DMS 273 (cell line): ENCODE results near the gene NDUFS7.

Experiments used
- DNase-seq: peaks from one replicate; lab custom pipeline; 2025; ENCODE audit not compliant: unreplicated experiment; lab: John Stamatoyannopoulos, UW

Gene NDUFS7

DNA sequence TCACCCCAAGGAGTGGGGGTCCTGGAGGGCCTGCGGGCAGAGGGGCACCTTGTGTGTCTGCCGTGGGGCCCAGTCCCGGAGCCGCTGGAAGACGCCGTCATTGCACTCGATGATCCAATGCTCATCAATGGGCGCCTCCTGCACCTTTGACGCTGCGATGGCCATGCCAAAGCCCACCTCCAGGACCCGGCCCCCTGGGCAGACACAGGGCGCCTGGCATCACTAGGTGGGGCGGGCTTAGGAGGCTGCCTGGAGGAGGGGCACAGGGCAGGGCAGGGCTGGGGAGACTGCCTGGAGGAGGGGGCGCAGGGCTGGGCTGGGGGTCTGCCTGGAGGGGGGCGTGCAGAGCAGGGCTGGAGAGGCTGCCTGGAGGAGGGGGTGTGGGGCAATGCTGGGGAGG lies 16.0 kb downstream of the NDUFS7 start:
- no peak for DNase-seq

DNA sequence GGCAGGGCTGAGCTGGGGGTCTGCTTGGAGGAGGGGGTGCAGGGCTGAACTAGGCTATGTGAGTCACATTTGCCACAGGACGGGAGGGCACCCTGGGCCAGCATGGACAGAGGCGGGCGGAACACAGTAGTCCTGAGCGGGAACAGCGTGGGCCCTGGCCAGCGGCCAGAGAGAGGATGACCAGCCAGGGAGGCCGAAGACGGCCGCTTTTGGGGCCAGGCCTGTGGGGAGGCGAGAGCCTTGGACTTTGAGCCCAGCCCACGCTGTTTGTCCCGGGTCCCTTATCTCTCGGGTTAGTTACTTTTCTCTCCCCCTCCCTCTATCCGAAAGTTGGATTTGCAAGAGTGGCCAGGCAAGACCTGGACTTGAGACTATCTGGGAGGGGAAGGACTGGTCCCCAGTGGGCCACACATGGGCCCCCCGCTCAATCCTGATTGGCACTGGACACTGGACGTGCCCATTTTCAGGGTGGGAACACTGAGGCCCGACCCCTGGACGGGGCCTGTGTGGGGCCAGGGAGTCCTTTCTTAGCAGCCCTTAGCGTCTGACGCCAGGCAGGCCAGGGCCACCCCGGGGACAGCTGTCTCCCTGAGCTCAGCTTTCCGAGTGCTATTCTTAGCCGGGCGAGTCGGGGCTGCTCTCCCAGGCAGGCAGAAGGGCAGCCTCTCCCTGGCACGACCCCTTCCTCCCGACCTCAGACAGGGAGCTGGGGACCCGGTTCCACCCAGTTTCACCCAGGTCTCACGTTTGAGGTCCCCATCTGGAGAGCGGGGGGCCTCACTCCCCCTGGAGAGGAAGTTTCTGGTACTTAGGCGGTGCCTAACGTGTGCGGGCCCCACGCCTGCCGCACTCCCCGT lies 16.8 kb downstream of the NDUFS7 start:
- DNase-seq = peak; percentile 83

DNA sequence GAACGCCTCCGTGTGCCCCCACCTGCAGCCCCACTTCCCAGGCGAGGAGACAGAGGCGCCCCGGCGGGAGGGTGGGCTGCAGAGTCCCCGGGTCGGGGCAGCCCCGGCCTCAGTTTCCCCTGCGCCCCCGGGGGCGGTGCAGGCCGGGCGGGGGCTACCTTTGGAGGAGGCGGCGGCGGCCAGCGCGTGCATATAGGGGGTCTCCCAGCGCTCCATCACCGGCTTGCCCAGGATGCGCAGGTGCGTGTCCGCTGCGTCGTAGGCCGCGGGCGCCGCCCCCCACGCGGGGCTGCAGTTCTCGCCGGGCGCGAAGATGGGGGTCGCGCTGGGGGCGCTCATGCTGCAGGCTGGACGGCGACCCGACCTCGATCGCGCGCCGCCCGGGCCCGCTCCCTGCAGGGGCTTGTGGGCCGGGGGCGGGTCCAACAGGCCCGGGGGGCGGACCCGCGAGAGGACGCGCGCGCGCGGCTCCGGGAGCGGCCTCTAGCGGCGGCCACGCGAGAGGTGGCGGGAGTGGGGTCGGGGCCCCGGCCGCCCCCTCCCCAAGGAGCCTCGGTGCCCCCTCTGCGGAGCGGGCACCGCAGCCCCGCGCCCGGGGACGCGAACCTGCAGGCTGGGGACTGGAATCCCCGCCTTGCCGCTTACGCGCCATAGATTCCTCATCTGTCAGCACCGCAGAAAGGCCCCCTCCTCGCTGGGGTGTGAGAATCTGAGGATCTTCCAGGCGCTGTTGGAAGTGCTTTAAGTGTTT lies 17.6 kb downstream of the NDUFS7 start, which contains the start of gene GAMT:
Gene GAMT (minus strand): TSS at position 405 of the 751 bp plus-strand sequence. CDS start 66 bp downstream, at position 339.
- peak; percentile 77 for DNase-seq

DNA sequence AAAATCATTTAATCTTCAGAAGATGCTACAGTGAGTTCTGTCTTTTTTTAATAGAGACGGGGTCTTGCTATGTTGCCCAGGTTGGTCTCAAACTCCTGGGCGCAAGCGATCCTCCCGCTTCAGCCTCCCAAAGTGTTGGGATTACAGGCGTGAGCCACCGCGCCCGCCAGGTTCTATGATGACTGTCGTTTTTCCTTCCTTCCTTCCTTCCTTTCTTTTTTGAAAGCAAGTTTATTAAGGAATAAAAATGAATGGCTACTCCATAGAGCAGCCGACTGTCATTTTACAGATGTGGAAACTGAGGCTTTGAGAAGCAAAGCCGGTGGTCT lies 18.1 kb downstream of the NDUFS7 start:
- no peak for DNase-seq

DNA sequence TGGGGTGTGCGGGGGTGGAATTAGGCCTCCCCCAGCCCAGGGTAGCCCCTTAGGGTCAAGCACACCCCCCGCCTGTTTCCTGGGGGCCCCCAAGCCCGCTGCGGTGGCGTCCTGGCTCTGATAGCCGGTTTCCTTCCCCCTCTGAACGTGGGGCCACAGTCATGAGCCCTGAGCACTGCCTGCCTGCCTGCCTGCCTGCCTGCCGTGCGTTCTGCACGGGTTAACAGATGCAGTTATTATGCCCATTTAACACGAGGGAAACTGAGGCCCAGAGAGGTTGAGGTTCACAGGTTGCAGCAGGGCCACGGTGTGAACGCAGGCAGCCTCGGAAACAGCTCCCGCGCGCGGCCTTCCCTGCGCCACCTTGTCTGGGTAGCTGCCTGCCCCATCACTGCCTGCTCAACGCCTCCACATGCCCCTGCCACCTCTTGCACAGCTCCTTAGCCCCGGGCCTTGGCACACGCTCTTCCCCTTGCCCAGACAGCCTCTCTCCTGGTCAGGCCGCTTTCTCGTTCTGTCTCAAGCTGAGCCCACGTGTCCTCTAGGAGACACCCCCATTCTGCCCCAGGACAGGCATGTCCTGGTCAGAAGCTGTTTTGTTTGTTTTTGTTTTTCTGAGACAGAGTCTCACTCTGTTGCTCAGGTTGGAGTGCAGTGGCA lies 18.8 kb downstream of the NDUFS7 start:
- DNase-seq = no peak

DNA sequence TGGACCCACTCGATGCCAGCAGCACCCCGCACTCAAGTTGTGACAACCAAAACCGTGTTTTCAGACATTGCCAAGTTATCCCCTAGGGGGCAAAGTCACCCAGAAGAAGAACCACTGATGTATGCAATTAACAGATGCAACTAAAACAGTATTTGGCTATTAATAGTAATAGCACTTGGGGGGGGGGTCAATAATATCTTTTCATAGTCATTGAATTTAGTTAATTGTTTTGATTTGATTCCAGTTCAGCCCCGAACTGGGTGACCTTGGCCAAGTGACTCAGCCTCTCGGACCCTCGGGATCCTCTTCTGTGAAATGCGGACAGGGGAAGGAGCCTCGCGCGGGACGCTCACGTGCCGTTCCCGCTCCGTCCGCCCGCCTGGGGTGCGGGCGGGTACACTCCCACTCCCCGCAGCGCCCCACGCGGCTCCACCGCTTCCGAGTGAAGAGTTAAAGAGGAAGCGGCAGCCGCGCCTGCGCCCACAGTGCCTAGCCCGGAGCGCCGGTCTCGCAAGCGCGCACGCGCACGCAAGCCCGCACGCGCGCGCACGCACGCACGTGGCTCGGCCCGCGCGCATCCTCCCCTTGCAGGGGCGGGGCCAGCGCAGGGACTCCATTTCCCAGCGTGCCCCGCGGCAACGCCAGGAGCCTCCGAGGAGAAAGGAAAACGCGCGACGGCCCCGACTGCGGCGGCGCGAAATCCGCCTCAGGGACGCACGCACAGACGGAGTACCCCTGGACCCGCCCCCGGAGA lies 23.2 kb downstream of the NDUFS7 start:
- peak; percentile 100 for DNase-seq

DNA sequence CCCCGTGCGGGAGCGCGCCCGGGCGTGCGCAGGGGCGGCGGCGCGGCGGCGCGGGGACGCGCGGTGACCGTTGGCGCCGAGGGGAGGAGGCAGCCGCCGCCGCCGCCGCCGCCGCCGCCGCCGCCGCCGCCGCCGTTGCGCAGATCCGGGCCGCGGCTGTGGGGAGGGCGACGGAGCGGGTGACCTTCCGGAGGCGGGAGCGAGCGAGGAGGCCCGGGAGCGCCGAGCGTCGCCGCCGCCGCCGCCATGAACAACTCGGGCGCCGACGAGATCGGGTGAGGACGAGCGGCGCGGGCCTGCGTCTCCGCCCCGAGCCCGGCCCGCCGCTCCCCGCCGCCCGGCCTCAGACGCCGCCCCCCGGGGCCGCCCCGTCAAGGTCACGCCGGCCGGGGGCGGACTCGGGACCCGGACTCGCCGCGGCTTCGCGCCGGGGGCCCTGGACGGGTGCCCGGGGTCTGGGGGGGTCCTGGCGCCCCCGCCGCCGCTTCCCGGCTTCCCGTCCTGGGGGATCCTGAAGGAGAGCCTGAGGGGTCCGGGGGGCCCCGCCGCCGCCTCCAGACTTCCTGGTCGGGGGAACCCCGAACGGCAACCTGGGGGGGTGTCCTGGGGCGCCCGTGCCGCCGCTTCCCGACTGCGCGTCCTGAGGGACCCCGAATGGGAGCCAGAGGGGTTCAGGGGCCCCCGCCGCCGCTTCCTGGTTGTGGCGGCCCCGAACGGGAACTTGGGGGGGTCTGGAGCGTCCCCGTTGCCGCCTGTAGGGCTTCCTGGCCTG lies 24.0 kb downstream of the NDUFS7 start, which contains the start of gene DAZAP1:
Gene DAZAP1 (plus strand): TSS at position 59 of the 772 bp plus-strand sequence. CDS start 188 bp downstream, at position 247.
- DNase-seq = no peak

DNA sequence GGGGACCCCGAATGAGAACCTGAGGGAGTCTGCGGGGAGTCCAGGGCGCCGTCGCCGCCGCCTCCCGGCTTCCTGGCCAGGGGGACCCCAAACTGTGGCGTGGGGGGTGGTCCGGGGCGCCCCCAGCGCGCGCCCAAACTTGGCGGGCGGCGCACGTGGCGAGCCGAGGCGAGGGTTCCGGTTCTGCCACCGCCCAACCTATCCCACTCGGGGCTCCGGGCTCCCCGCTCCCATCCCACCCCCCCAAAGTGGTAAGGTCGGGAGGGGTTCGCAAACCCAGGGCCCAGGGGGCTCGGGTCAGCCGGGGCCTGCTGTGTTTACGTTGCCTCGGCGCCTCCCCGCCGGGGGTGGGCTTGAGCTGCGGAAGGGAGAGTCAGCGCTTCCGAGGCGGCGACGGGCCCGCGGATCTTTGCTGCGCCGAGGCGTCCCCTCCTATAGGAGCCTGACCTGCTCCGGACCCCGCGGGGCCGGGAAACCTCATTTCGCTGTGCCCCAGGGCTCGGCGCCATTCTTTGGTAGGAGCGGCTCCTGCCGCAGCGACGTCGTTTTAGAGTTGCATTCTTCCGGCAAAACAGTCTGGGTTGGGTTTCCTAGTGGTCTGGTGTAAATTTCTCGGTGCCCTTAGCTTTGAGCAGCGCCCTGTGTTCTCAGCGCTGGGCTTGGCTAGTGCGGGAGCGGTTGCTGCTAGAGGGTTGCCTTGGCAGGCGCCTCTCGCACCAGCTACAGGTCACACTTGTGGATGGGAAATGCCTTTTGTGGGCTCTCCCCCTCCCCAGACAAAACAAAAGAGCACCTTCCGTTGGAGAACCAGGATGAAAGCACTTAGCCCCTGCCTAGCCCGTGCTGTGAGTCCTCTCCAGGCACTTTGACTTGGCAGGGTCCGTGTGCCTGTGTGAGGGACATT lies 24.8 kb downstream of the NDUFS7 start:
- peak; percentile 82 for DNase-seq

DNA sequence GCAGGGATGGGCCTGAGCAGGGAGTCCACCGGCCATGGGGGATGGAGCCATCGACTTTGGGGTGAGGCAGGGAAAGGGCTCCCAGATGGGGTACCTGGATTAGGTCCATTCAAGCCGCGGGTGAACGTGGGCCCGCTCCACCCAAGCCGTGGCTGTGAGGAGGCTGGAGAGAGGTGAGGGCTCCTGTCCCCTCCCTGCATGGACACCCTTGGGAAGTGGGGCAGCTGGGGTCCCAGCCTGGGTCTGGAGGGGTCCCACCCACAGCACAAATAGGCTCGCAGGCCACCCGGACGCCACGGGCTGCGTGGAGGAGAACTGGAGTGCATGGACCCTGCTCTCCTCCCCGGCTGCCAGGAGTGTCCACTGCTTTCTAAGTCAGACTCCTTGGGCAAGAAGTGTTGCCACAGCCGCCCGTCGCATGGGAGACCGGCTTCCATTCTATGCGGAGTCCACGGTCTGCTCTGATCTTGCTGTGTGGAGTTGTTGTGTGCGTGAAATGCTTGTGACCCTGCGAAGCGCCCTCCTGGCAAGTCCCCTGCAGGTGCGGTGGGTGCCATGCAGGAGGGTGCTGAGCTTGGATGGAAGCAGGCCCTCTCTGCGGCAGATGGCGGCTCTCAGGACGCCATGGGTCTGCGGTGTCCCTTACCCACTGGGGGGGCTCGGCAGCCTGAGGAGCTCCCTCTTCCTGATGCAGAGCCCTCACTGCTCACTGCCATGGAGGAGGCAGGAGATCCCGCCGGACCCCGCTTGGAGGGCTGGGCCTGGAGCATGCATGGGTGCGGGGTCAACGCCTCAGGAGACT lies 25.7 kb downstream of the NDUFS7 start:
- DNase-seq = peak; percentile 50

DNA sequence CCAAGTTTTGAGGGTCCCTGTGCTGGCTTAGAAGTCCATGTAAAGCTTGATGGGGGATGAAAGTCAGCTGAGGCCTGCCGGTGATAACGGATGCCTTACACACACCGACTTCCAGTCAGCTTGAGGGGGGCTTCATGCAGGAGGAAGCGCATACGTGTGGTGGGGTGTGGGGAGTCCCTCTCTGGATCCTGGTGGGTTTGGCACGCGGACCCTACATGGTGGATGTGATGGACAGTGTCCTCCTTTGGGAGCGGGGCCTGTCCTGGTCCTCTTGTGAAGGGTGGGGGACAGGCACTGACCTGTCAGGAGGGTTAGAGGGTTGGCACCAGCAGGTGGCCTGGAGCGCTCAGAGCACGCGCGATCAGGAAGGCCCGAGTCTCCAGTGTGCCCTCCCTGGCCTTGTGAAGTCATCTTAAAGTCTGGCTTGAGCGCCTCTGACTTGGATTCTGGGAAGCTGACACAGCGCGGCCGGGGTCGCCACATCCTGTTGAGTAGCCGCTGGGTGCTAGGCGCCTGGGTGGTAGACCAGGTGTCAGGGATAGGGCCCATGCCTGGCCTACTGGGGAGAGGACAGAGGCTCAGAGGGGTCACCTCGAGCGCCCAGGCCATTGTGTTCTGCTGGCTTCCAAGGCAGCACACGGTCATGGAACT lies 26.6 kb downstream of the NDUFS7 start:
- DNase-seq = no peak

DNA sequence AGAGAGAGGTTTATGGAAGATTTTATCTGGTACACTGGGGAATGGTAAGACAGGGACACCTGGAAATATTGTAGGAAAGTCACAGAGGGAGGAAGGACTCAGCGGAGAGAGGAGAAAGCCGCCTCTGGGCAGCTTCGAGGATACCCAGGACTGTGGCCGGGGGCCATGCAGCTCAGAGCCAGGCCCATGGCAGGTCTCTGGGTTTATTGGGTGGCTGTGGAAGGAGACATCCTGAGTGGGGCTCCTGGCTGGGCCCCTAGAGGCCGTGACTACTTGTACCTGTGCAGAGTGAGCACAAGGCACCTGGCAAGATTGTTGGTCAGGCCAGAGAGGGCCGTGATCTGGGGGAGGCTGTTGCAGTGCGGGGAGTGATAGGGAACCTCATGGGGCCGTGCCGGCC lies 27.1 kb downstream of the NDUFS7 start:
- no peak for DNase-seq

DNA sequence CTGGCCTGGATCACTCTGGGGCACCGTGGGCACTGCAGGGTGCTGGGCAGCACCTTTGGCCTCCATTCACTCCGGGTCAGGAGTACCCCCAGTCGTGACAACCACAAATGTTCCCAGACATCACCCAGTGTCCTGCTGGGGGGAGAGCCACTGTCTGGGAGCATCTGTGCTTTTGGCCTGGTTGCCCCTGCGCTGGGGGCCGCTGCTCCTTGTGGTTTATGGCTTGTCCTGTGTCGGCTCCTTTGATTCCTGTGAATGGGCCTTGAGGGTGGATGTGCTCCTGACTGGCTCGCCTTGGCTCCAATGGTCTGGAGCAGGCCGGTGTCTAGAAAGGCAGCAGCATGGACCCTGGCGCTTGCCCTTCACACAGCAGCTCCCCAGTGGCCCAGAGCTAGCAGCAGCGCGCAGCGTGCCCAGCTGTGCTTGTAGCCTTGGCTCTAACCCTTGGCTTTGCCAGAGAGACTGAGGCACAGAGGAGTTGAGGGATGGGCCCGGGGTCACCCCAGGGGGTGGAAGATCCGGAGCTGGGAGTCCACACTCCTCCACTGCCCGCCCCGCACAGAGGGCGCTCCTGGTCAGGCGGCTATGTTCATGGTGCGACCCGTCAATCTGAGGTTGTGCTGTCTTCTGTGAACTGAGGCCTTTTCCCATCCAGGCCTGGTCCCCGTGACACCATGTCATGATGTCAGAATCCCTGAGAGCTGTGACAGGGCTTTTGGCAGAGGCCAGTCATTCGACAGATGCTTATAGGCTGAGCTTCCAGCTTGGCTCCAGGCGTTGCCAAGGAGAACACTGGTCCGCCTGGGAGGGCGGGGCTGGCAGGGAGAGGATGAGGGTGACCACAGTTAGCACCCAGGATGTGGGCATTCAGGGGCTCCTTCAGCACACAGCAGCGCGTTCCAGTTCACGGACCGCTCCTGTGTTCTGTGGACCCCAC lies 27.8 kb downstream of the NDUFS7 start:
- peak; percentile 84 for DNase-seq

DNA sequence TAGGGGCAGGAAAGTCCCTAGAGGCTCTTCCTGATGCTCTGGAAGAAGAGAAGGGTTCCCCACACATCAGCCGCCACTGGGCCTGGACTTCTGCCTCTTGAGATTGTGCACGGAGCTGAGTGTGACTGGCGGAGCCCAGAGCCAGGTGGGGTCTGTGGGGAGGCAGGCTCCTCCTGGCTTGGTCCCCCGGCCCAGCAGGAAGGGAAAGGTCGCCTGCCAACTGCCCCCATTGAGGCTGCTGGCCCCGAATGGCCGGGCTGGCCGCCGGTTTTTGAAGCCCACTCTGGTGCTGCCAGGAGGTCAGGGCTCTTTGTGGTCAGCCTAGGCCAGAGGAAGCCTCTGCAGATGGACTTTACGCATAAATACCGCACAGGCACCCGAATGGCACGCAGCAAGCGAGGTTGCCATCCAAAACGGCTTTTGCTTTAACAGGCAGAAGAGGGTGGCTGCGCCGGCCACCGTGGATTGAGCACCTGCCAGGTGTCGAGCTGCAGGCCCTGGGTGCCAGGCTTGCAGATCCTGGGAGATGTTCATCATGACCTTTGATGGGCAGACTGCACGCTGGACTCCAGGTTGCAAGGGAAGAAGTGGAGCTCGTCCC lies 28.7 kb downstream of the NDUFS7 start:
- no peak for DNase-seq

DNA sequence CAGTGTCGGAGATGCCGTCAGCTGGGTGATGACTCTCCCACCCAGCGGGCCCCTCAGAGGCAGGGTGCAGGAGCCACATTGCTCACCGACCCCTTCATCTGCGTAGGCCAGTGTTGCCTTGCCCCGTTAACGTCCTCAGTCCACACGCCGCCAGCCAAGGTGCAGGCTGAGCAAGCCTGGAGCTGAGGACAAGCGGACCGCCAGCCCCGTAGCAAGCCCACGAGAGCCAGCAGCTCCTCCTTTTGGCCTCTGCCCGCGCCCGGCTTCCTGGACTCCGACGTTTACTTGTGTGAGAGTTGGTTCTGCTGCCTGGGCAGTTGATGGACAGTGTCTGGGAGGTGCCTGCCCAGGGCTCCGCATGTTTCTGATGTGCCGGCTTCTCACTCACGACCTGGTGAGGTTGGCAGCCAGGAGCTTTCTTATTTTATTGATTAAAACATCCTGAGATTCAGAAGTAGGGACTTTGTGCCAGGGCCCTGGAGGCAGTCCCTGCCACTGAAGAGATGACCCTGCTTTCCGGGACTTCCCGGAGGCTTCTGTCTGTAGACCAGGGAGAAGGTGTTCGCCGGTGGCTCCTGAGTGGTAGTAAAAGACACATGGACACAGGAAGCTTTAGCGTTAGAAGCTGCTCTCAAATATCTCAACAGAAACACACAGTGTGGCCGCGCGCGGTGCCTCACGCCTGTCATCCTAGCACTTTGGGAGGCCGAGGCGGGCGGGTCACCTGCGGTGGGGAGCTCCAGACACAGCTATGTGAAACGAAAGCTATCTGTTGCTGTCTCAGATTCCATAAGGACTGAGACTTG lies 29.5 kb downstream of the NDUFS7 start:
- DNase-seq = no peak

DNA sequence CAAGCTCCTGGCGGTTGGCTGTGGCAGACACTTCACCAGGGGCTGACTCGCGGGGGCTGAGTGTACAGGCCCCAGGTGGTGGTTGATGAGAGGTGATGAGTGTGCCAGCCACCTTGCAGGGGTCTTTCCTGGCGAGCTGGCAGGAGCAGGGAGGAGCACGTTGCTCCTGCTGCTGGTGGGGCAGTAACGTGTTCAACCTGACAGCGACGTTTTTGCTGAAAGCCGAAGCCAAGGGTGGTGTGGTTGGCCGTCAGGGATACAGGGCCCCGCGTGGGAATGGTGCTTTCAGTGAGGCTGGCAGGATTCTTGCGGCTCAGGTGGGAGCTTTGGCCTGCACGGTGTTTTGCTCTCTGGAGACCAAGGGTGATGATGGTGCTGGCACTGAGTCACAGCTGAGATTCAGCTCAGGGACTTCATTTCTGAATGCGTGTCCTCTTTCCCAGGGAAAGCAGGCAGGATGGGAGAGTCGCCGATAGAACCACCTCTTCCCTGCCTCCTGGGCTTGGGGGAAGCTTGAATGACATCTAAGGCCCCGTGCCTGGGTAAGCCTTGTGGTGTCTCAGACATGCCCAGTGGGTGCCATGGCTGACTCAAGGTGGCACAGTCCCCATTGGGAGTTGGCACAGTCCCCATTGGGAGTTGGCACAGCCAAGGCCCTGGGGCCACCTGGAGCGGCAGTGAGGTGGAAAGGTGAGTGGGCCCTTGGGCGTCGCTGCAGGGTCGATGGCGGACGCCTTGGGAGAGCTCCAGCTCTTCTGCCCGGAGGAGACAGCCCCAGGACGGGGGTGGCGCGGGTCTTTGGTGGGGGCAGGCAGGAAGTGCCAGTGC lies 32.5 kb downstream of the NDUFS7 start:
- no peak for DNase-seq
